Activated CD8-positive, alpha-beta T cell treated with anti-CD3 and anti-CD28 coated beads for 36 hours (primary cell): ENCODE data around the gene OR51E1. TPM values are rescaled to one million over a fixed set of nuclear protein-coding genes. Genes with fewer than 3 reads are reported as not detected.

Source experiments
- ATAC-seq: fragments of 200-7000 bp; cut with Tn5 transposase; one replicate; pipeline ENCODE4 v1.10.0; 2021; ENCODE audit warnings: mild to moderate bottlenecking, moderate library complexity
- CTCF ChIA-PET: fragments of 350-600 bp; sonication (Branson Sonifier 250); formaldehyde crosslinking; loops from one replicate; lab custom pipeline; 2021; ENCODE audit warnings: antibody characterized with exemption; lab: Charles Lee
- POLR2A ChIA-PET: fragments of 350-600 bp; sonication (Branson Sonifier 250); formaldehyde crosslinking; loops from one replicate; lab custom pipeline; 2021; ENCODE audit warnings: antibody characterized with exemption; lab: Charles Lee
- DNase-seq: peaks from one replicate; pipeline ENCODE4 v3.0.0-alpha.2; 2020
- H3K27ac Mint-ChIP-seq: one replicate; pipeline ENCODE4 v1.8.0; 2021; ENCODE audit warnings: mild to moderate bottlenecking, mixed read lengths
- H3K27me3 Mint-ChIP-seq: one replicate; pipeline ENCODE4 v1.8.0; 2021; ENCODE audit warnings: mixed read lengths
- H3K36me3 Mint-ChIP-seq: one replicate; pipeline ENCODE4 v1.8.0; 2021; ENCODE audit warnings: low read depth, mixed read lengths
- H3K4me1 Mint-ChIP-seq: one replicate; pipeline ENCODE4 v1.8.0; 2021; ENCODE audit warnings: low read depth, mixed read lengths
- H3K4me3 Mint-ChIP-seq: one replicate; pipeline ENCODE4 v1.8.0; 2021; ENCODE audit warnings: mild to moderate bottlenecking, moderate library complexity, mixed read lengths
- H3K9me3 Mint-ChIP-seq: one replicate; pipeline ENCODE4 v1.8.0; 2021; ENCODE audit warnings: mixed read lengths
- CTCF ChIP-seq: fragments of 200-600 bp; IDR thresholded peaks from one replicate; pipeline ENCODE4 v1.8.0; 2022; ENCODE audit warnings: antibody characterized with exemption, mild to moderate bottlenecking
- intact Hi-C: fragments of 100-400 bp; cut with micrococcal nuclease; formaldehyde crosslinking; loops from one replicate; pipeline ENCODE4 v1.10.0; 2022
- total RNA-seq, 2 experiments: library from RNA; stranded (reverse); gene quantifications; one replicate each; pipeline ENCODE4 v1.2.3, GENCODE V29; 2021

Gene OR51E1
- total RNA-seq, 2 experiments from 2014 or later = not detected

- H3K4me3 Mint-ChIP-seq = no peak overlapping the region
- no peaks in the 10 kb centered on the region for H3K4me1 Mint-ChIP-seq
- ChIA-PET POLR2A (no interaction called here), CTCF (no interaction called here)
- intact Hi-C loops = no loop called here
- no peak for TF ChIP-seq CTCF
- DNase-seq = no peak
- H3K36me3 Mint-ChIP-seq = no peaks in the 10 kb centered on the region
- H3K27me3 Mint-ChIP-seq = peaks cover 6% of the 10 kb centered on the region
- ATAC-seq = no peak
- no peak overlapping the region for H3K27ac Mint-ChIP-seq
- no peaks in the 10 kb centered on the region for H3K9me3 Mint-ChIP-seq
These were observed 24.3 kb upstream of the OR51E1 start for GRCh38 chr11:4619514-4619913.

GRCh38 chr11:4626207-4627099, 17.3 kb upstream of the OR51E1 start:
- peak; percentile 51 for ATAC-seq

GRCh38 chr11:4636136-4636535, 7.6 kb upstream of the OR51E1 start:
- ChIA-PET CTCF (interaction anchor here (0.7 to 2.8 kb wide), 26 partner anchors 10 to 1174 kb away, joined by 3 to 51 read pairs (median 4); partner anchors contain the start of genes MMP26 and TRIM68), POLR2A (no interaction called here)
- Mint-ChIP-seq H3K4me3 (no peak overlapping the region), H3K36me3 (no peaks in the 10 kb centered on the region), H3K27ac (no peak overlapping the region), H3K4me1 (no peaks in the 10 kb centered on the region), H3K9me3 (no peaks in the 10 kb centered on the region), H3K27me3 (peaks cover 6% of the 10 kb centered on the region)
- no peak for ATAC-seq
- DNase-seq = no peak
- intact Hi-C loops = loop anchor here (5.0 kb wide), 1 partner anchor 366 kb away; no protein-coding TSS in a partner anchor
- no peak for TF ChIP-seq CTCF

More at GRCh38 chr11:4626207-4627099, 17.3 kb upstream of the OR51E1 start:
- CTCF ChIA-PET = interaction anchor here (0.7 to 5.3 kb wide), 7 partner anchors 10 to 395 kb away, joined by 3 to 51 read pairs (median 4); partner anchors contain the start of gene OR51D1
- Mint-ChIP-seq H3K4me1 (no peaks in the 10 kb centered on the region), H3K4me3 (no peak overlapping the region), H3K36me3 (peaks cover 4% of the 10 kb centered on the region), H3K27ac (no peak overlapping the region), H3K27me3 (peaks cover 36% of the 10 kb centered on the region), H3K9me3 (peaks cover 13% of the 10 kb centered on the region)
- peak; percentile 78 for DNase-seq
- POLR2A ChIA-PET = no interaction called here
- intact Hi-C loops = no loop called here
- peak; percentile 77 for TF ChIP-seq CTCF

- peak; percentile 90 for TF ChIP-seq CTCF
These were observed 6.7 kb upstream of the OR51E1 start, which contains the start of gene OR51D1 for GRCh38 chr11:4636962-4637661. Gene OR51D1 (plus strand): TSS chr11:4637477. CDS start chr11:4639791, 2,314 bp downstream.

More at GRCh38 chr11:4636962-4637661, 6.7 kb upstream of the OR51E1 start, which contains the start of gene OR51D1:
- Mint-ChIP-seq H3K9me3 (no peaks in the 10 kb centered on the region), H3K4me1 (no peaks in the 10 kb centered on the region), H3K27ac (no peak within 1 kb of the TSS), H3K27me3 (peaks cover 5% of the 10 kb centered on the region), H3K4me3 (no peak within 1 kb of the TSS), H3K36me3 (no peaks in the 10 kb centered on the region)
- ChIA-PET CTCF (interaction anchor here (0.7 to 2.8 kb wide), 33 partner anchors 8 to 1173 kb away, joined by 3 to 51 read pairs (median 4); partner anchors contain the start of genes MMP26 and TRIM68), POLR2A (no interaction called here)
- DNase-seq (peak; percentile 76), ATAC-seq (peak; percentile 95)
- intact Hi-C loops = loop anchor here (5.0 kb wide), 1 partner anchor 365 kb away; no protein-coding TSS in a partner anchor
